Sciatic nerve (tissue), 2 donors: ENCODE measurements around the gene RNASET2. TPM values are rescaled to one million over a fixed set of nuclear protein-coding genes. Genes with fewer than 3 reads are reported as not detected.
"Not testable (repeated sequence)": the region's sequence is repeated elsewhere in the genome, so short reads cannot be mapped to it uniquely, and the experiment has no call there.

Experiments used
- ATAC-seq: fragments of 200-7000 bp; cut with Tn5 transposase; one replicate; pipeline ENCODE4 v1.9.1; 2020; ENCODE audit warnings: mild to moderate bottlenecking, moderate library complexity
- DNase-seq: peaks from one replicate; pipeline ENCODE4 v3.0.0-alpha.2; 2020; ENCODE audit warnings: low spot score
- intact Hi-C: fragments of 100-400 bp; cut with DNase I; formaldehyde crosslinking; loops from one replicate; pipeline ENCODE4 v1.14.2; 2022
- total RNA-seq: library from RNA; stranded (reverse); fragmentation: NEBNext Ultra II Directional; extraction: Animal tissue kit (Norgen Biotek cat#: 25700); gene quantifications from one replicate; pipeline ENCODE4 v1.2.1, GENCODE V29; 2021
- donor health status: DM: no; HTN: no; CAD: no.
- donor health status: DM: no; HTN: no; CAD: no.

Gene RNASET2
- total RNA-seq, 1 donor from 2014 or later = 70.4 TPM

DNA sequence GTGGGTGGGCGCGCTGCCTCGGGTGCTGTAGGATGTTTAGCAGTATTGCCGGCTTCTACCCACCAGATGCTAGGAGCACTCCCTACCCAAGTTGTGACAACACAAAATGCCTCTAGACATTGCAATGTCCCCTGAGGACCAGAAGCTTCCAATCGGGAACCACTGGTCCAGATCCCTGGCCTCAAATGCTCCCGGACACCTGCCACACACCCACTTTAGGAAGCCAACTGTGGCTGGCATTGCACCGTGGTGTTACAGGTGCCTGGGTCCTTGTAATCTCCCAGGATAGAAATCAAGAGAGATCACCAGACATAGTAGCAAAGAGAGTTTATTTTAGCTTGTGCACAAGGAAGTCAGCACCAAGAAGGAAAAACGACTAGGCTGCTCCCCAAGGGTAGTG lies 14.9 kb upstream of the RNASET2 start:
- intact Hi-C loops = no loop called here
- DNase-seq (no peak), ATAC-seq (no peak)

DNA sequence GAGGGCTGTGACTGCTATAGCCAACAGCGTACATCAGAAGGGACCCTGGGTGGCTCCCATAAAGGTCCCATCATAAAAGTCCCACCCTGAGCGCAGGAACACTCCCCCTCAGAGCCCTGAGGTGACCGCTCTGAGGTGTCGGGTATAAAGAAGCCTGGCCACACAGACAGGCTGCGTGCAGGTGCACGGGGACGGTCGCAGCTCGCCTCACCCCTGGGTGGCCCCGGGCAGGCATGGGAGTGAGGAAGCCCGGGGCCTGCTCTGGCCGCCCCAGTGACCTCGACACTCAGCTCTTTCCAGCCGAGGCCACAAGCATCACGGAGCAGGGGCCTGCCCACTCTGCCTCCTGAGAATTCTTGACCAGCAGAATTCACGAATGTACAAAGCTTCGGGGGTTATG lies 14.4 kb upstream of the RNASET2 start:
- no peak for ATAC-seq
- intact Hi-C loops = no loop called here
- no peak for DNase-seq

DNA sequence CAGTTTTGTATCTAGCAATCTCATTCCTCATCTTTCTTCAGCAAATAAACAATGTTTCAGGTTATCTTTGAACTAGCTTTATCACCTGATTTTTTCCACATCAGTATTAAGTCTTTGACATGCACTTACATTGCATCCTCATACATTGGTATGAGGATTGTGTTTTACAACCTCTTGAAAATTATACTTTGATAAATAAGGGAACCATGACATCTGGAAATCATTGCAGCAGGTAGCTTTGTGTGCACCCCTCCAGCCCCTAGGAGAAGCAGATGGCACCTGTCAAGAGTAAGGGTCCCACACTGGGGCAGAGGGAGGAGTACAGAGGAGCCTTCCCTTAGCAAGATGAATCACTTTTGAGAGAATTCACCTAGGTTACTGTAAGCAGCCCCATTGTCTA lies 13.7 kb upstream of the RNASET2 start:
- ATAC-seq (no peak), DNase-seq (no peak)
- intact Hi-C loops = no loop called here

DNA sequence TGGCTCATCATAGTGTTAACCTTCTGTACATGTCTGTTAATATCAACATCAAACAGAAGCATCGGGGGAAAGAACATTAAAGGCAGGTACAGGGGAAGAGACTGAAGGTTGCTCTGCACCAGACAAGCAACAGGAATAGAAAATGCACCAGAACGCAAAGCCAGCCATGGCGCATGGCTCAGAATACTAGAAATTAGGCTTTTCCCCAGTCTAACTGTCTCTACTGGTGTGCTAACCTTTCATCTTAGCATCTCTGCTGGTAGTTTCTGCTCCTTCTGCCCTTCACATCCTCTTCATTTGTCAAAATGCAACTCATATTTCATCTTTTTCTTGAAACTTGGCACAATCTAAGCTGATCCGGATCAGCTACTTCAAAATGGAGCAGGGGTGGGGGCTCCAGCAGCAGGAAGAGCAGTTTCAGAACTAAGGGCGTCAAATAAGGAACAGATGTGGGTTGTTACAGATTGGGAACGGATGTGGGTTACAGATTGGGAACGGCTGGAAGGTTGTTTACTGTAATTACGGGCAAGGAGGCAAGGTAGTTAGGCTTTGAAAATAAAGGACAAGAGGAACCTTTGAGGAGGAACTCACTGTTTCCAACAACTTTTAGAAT lies 13.1 kb upstream of the RNASET2 start:
- ATAC-seq = peak; percentile 22

DNA sequence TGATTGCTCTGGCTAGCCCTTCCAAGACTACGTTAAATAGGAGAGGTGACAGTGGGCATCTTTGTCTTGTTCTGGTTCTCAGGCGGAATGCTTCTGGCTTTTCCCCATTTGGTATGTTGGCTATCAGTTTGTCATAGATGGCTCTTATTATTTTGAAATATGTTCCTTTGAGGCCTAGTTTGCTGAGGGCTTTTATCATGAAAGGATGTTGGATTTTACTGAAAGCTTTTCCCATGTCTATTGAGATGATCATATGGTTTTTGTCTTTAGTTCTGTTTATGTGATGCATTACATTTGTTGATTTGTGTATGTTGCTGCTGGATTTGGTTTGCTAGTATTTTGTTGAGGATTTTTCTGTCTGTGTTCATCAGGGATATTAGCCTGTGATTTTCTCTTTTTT lies 9.9 kb upstream of the RNASET2 start:
- intact Hi-C loops = no loop called here
- ATAC-seq (no peak), DNase-seq (no peak)

More for the DNA sequence above, 13.1 kb upstream of the RNASET2 start:
- intact Hi-C loops = no loop called here
- no peak for DNase-seq

DNA sequence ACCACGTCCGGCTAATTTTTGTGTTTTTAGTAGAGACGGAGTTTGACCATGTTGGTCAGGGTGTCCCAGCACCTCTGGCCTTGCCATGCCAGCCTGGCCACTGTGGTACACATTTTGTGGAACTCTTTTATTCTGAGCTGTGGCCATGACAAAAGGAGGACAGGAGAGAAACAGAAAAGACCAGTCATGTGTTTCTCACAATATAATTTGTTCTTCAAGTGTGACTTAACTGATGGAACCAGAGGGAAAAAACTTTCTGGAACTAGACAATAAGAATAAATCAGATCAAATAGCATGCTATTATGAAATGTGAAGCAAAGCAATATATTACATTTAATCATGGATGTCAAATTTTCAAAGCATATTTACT lies 4.2 kb upstream of the RNASET2 start:
- no peak for ATAC-seq
- intact Hi-C loops = no loop called here

DNA sequence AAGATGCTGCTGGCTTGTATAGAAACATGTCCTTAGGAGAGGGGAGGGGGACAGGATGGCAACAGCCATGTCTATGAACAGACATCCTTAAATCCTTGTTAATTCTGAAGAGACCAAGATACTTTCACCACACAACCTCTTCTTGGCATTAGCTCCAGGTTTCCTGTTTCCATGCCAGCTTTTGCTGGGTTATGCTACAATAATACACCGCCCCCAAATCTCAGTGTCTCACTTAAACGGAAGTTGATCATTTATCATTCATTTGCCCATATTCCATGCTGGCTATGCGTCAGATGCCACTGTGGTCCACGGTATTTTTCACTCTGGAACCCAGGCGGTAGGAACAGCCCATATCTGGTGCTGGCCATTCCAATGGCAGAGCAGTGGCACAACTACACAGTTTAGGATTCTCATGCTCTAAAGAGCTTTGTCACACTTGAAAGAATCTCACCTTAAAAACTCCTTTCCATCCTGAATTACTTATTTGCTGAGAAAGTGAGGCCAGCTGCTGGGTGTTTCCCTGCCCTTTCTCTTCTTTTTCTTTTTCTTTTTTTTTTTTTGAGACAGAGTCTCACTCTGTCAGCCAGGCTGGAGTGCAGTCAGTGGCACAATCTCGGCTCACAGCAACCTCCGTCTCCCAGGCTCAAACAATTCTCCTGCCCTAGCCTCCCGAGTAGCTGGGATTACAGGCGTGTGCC lies 3.7 kb upstream of the RNASET2 start:
- ATAC-seq (no peak), DNase-seq (no peak)
- intact Hi-C loops = no loop called here

More for the DNA sequence above, 4.2 kb upstream of the RNASET2 start:
- no peak for DNase-seq

DNA sequence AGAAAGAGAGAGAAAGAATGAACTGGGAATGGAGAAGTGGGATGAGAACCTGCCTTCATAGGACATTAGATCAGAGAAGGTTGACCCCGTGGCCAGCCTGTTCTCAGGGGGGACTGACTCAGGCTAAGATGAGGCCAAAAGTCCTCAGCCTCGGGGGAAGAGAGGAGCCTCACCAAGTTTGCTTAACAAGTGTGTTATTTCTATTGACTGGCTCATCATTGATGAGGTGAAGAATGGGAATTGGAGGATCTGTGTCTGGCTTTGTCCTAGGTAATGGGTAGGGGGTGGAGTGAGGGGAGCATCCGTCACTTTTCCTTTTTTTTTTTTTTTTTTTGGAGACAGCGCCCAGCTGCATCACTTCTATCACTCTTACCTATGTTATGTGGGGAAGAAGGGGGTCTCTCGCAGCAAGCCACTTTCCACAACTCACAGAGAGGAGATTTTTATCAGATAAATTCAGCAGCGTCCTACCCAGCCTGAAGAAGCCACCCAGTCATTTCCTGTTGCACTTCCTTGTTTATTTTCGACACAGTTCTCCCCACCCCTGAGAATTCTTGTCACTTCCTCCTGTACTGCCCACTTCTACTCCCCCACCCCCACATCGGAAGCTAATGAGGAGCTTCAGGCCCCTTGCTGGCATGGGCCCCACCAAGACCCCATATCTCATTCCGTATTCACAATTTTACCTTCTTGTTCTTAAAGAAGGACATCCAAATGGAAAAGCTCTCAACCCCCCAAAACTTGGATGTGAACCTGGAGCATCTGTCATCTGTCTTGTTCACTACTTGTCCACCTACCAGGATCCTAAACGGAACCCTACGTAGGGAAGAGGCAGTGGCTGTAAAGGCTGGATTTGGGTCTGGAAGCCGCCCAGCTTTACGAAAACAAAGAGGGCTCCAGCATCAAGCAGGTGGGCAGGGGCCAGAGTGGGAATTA lies 2.8 kb upstream of the RNASET2 start:
- no peak for ATAC-seq
- no peak for DNase-seq
- intact Hi-C loops = no loop called here

DNA sequence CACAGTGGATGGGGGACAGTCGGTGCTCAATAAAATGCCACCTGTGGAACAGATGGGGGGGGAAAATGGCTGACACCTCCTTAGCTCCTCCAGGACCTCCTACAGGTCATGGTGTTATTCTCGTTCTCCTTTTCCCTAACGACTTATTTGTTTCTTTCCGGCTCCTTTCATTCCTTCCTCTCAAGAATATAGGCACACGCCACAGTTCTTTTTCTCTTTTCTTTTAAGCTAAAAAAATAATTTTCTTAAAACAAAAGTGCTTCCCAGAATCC lies 1.4 kb upstream of the RNASET2 start:
- DNase-seq (no peak), ATAC-seq (no peak)
- intact Hi-C loops = no loop called here

DNA sequence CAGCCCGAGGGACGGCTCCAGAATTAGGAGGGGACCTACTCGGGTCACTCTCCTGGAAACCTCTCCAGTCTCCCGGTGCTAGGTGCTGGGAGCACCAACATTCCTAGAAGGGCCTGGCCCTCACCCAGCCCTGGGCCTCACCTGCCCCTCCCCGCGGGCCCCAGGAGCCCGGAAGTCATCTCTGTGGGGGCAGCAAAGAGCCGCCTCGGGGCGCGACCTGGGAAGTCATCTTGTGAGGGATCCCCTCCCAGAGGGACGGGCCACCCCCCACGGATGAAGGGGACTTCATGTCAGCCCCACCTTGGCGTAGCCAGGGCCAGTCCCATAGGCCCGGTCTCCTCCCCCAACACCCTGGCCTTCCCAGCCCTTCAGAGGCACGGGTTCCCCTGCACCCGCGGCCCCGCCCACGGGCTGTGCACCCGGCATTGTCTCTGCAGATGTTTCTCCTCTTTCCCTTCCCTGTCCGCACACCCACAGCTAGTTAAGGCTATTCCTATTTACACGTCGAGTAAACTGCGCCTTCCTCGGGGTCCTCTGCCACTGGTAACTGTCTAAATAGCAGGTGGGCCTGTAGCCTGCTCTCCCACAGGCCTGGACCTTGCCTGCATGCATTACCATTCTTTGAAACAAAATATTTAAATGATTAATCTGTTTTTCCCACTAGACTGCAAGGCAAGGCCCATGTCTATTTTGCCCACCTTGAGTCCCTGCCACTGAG lies 896 bp upstream of the RNASET2 start:
- intact Hi-C loops = no loop called here
- ATAC-seq (peak; percentile 74), DNase-seq (peak; percentile 80)

DNA sequence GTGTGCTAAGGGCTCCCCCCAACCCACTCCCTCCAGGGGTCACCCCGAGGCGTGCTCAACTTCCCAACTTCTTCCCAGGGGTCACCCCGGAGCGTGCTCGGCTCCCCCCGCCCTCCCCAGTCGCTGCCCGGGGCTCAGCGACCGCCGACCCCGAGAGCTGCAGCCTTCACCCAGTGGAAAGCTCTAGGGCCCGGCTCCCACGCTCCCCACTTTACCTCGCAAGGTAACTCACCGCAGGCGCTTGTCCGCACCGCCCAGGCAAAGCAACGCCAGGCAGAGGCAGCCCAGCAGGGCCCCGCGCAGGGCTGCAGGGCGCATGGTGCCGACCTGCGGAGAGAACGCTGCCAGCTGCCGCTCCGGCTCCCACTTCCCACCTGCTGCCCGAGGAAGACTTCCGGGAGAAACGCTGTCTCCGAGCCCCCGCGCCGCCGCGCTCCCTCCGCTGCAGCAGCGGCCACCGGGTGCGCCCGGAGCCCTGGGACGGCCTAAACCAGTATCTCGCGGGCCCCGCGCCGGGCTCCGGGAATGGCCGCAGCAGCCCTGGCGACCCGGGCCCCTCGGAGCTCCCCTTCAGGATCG lies 396 bp downstream of the RNASET2 start:
- intact Hi-C loops = no loop called here
- ATAC-seq (peak; percentile 1), DNase-seq (no peak)

DNA sequence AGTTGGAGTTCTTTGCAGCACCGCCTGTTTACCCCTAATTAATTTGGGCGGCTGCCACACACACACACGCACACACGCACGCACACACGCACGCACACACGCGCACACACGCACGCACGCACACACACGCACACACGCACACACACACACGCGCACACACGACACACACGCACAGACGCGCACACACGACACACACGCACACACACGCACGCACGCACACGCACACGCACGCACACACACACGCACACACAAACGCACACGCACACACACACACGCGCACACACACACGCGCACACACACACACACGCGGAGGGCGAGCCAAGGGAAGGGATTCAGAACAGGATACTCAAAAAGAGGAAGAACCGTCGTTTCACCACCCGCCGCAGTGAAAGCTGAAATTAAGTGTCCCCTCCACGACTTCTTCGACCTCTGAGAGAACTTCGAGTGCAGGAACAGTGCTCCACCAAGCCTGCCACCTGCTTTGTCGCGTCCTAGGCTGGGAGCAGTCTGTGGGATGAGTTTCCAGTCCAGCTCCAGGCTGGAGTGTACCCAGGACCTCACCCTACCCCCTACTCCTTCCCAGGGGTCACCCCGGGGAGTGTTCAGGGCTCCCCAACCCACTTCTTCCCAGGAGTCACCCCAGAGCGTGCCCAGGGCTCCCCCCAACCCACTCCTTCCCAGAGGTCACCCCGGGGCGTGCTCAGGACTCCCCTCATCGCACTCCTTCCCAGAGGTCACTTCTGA lies 1.1 kb downstream of the RNASET2 start:
- ATAC-seq = no peak
- intact Hi-C loops = no loop called here
- no peak for DNase-seq

DNA sequence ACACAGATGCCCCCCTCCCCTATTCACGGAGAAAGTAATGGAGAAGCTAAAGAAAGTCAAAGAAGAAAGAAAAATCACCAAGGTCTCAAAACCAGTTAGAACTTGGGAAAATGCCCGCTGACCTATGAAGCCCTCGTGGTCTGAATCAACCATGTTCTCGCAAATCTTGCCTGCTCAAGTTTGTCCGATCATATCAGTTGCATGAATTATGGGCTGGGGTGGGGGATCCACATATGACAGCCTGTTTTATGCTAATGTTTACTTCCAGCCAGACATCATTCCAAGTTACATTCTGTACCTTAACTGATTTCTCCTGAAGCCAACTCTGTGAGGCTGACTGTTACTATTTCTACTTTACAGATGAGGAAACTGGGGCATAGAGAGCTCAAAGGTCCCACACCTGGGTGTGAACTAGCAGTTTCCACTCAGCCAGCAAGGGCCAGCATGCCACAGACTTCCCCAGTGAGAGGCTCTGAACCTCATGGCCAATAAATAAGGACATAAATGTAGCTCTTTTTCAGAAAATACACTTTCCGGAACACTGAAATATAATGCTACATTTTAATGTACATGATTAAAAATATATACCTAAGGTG lies 2.1 kb downstream of the RNASET2 start:
- ATAC-seq (no peak), DNase-seq (no peak)
- intact Hi-C loops = no loop called here

DNA sequence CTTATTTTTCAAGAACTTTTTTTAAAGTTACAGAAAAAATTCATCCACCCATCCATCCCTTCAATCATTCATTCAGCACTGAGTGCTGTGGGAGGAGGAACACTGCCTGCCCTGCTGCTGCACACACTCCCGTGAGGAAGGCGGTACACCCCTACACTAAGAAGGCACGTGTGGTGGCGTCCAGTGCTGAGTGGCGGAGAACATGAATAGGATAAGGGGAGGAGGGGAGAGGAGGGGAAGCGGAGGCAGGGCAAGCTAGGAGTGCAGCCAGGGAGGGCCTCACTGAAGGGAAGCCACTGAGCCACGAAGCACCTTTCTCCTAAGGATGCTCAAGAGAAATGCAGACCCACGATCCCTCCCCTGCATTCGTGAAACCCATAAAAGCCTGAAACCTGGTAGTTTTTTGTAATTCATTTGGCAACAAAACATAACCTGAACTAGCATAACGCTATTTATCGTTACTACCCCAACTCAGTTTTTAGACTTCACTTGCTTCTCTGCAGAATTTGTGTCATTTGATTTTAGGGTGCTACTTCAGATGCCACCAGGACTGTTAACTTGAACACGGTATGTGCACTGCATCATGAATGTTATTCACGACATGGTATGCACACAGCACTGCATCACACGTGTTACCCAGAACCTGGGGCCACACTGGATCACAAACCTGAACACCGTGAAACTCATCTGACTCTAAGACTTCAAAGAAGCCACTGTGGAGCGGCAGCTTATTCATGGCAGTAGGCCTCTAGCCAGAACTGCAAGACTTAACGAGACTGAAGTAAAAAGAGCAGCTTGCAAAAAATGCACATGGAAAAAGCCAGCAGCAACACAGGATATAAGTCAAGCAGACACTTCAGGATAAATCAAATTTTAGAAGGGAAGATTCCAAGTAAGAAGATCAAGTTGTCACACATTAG lies 3.5 kb downstream of the RNASET2 start:
- ATAC-seq (no peak), DNase-seq (no peak)
- intact Hi-C loops = no loop called here

DNA sequence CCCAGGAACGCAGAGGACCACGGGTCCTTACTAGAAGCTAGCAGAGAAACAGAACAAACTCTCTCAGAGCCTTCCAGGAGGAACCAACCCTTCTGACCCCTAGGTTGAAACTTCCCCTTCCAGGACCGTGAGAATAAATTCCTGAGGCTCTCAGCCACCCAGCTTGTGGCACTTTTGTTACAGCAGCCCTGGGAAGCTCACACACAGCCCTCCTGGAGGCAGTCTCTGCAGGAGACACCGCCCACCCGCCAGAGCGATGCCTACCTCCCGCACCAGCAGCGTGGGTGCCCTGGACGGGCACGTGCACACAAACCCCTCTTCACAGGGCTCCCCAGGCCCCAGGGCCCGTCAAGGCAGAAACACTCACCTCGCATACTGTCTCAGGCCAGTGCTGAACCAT lies 4.2 kb downstream of the RNASET2 start:
- no peak for DNase-seq
- intact Hi-C loops = no loop called here
- no peak for ATAC-seq

DNA sequence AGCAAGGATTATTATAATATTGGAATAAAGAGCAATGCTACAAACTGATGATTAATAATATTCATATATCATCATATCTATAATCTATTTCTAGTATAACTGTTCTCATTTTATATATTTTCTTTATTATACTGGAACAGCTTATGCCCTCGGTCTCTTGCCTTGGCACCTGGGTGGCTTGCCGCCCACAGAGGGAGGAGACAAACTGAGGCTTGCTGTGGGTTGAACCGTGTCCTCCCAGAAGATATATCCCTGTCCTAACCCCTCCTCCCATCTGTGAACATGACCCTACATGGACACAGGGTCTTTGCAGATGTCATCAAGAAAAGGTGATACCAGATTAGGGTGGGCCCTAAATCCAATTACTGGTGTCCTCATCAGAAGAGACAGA lies 4.7 kb downstream of the RNASET2 start:
- intact Hi-C loops = no loop called here
- ATAC-seq = no peak
- no peak for DNase-seq

DNA sequence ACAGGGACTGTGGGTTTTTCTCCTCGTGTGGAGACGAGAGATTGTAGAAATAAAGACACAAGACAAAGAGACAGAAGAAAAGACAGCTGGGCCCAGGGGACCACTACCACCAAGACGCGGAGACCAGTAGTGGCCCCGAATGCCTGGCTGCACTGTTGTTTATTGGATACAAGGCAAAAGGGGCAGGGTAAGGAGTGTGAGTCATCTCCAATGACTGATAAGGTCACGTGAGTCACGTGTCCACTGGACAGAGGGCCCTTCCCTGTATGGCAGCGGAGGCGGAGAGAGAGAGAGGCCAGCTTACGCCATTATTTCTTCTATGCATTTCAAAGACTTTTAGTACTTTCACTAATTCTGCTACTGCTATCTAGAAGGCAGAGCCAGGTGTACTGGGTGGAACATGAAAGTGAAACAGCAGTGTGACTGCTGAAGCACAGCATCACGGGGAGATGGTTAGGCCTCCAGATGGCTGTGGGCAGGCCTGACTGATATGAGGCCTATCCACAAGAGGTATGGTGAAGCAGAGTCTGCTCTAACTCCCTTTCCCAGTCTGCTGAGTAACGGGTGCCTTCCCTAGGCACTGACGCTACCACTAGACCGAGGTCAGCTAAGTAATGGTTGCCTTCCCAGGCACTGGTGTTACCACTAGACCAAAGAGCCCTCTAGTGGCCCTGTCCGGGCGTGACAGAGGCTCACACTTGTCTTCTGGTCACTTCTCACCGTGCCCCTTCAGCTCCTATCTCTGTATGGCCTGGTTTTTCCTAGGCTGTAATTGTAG lies 5.3 kb downstream of the RNASET2 start:
- intact Hi-C loops = not testable (repeated sequence)

More for the DNA sequence above, 5.3 kb downstream of the RNASET2 start:
- peak; percentile 86 for DNase-seq
- peak; percentile 74 for ATAC-seq
